ENCODE data around the gene SLC22A23.

The SLC22A23 gene

GRCh38 chr6:3222506-3223038 is 234.3 kb downstream of the SLC22A23 start:
- no peak for DNase-seq (ENCODE audit: low spot score)

- DNase-seq (ENCODE audit: low spot score): no peak
Observed at GRCh38 chr6:3221578-3221977, 235.3 kb downstream of the SLC22A23 start.

GRCh38 chr6:3220366-3220765 is 236.5 kb downstream of the SLC22A23 start:
- DNase-seq (ENCODE audit: low spot score): no peak
